AG09319 (cell line): ENCODE data around the gene MELTF.

ENCODE experiments used
- DNase-seq: peaks from one replicate; pipeline ENCODE4 v3.0.0-alpha.2; 2010; ENCODE audit warnings: low read depth; ENCODE audit errors: extremely low read depth
- TF ChIP-seq, protein P1 (sequence below): IDR thresholded peaks from 2 replicates; pipeline ENCODE4 v1.5.1; 2011; ENCODE audit warnings: low read depth, mild to moderate bottlenecking, inconsistent platforms, low read length, moderate library complexity

Gene MELTF

DNA sequence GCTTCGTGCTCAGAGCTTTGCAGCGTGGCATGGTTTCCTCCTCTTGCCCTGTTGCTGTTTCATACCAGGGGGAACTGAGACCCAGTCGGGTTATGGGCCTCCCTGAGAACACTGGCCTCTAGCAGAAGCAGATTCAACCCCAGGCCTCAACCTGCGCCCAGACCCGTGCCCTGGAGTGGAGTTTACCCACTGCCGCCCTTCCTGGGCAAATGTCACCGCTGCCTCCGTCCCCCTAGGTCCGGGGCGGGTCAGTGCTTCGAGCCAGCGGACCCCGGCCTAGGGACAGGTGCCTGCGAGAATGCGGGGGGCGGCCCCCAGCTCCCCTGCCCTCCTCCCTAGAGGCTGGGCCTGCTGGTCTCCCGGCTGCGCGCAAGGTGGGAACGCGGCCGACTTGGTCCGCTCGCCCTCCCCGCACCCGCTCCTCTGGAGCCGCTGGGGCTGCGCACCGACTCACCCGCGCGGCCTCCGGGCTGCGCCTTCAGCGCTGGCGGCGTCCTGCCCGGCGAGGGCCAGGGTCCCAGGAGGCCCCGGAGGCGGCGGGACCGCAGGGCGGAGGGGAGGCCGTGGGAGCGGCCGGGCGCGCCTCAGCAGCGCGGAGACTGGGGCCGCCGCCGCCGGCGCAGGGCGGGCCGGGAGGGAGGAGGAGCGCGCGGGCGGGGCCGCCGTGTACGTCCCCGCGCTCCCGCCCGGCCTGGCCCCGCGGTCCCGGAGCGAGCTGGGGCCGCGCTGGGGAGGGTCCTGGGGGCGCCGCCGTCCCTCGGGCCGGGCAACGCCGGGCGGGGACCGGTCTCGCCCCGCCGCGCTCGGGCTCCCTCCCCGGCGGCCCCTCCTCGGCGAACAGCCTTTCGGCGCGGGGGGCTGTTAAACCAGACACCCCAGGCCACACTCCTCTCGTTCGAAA is 61.1 kb downstream of the MELTF start, which contains the start of gene PIGZ:
Gene PIGZ (minus strand): TSS at position 601 of the 901 bp plus-strand sequence. CDS start 16,802 bp downstream, outside the sequence.
- DNase-seq = peak; percentile 10
- TF ChIP-seq, protein P1, sequence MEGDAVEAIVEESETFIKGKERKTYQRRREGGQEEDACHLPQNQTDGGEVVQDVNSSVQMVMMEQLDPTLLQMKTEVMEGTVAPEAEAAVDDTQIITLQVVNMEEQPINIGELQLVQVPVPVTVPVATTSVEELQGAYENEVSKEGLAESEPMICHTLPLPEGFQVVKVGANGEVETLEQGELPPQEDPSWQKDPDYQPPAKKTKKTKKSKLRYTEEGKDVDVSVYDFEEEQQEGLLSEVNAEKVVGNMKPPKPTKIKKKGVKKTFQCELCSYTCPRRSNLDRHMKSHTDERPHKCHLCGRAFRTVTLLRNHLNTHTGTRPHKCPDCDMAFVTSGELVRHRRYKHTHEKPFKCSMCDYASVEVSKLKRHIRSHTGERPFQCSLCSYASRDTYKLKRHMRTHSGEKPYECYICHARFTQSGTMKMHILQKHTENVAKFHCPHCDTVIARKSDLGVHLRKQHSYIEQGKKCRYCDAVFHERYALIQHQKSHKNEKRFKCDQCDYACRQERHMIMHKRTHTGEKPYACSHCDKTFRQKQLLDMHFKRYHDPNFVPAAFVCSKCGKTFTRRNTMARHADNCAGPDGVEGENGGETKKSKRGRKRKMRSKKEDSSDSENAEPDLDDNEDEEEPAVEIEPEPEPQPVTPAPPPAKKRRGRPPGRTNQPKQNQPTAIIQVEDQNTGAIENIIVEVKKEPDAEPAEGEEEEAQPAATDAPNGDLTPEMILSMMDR = no peak

DNA sequence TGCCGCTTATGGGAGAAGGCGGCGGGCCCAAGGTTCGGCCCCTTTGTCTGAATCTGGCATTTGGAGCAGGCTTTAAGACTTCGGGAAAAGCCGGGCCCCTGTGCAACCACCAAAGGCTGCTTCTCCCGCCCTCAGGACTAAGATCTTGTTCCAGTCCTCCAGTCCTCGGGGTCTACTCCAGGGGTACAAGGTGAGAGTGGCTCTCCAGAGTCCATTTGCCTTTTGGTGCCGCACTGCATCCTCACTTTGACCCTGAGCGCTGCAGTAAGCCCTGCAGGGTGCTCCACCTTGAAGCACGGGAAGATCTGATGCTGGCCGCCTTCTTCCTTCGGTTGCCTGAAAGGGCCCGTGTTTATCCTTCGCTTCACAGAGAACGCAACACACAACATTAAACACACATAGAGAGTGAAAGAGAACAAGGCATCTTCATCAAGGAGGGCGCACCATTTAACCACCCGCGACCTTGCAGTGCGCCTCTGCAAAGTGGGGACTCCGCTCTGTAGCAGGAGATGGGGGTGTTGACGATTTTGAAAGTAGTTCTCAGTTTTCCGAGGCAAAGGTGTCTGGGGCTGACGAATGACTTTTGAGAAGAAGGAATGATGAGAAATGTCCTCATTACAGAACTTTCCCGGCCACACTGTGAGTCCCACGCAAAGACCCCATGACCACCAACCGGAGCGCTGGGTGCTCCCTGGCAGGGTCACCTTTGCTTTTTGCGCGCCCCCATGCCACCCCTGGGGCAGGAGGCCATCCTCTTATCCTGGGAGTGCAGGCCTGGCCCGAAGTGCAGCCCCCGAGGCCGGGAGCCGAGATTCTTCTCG is 62.0 kb downstream of the MELTF start:
- TF ChIP-seq, protein P1 = no peak
- no peak for DNase-seq

DNA sequence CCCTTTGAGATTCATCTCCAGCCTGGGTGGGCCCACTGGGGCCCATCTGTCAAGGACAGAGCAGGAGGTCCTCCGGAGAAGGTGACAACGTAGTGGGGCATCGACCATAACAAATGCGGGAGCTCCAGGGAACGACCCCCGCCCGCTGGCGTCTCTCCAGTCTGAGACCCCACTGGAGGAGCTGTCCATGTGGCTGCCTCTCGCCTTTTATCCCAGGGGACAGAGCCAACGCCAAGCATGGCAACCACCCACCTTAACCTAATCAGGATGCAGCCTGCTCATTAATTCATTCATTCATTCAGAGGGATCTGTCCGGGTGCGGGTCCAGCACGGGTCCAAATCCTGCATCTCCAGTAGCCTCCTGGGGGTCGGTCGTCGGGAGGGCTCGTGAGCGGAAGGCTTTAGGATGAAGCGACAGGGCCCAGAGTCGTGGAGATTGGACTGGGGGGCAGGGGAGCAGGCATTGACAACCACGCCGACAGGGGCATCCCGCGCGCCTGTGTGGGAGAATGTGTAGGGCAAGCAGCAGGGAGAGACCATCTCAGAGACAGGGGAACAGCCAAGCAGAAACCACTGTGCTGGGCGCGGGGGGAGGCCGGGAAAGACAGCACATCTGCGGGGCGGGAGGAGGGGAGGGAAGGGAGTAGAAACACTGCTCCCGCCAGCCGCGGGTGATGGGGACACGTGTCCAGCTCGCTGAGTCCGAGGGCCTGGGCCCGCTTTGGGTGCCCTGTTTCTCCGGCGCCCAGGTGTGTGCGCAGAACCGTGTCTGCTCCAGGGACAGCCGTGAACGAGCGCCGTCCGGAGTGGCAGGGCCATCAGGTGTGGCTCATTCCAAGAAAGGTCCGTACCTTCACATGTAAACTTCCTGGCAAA is 62.9 kb downstream of the MELTF start:
- TF ChIP-seq, protein P1 = no peak
- DNase-seq = no peak

DNA sequence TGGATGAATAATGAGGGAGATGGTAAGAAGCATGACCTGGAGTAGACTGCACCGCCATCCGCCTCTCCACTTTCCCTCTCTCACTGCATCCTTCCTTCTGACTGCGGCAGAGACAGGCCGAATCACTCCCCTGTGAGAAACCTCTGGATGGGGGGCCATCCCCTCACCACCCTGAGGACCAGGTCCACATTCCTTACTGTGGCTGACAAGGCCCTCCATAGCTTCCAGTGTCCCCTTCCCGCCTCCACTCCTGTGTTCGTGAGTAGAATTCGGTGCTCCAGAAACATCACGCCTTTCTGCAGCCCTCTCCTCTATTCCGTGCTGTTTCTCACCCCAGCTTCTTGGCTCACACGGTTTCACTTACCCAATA is 63.8 kb downstream of the MELTF start:
- TF ChIP-seq, protein P1 = no peak
- no peak for DNase-seq

DNA sequence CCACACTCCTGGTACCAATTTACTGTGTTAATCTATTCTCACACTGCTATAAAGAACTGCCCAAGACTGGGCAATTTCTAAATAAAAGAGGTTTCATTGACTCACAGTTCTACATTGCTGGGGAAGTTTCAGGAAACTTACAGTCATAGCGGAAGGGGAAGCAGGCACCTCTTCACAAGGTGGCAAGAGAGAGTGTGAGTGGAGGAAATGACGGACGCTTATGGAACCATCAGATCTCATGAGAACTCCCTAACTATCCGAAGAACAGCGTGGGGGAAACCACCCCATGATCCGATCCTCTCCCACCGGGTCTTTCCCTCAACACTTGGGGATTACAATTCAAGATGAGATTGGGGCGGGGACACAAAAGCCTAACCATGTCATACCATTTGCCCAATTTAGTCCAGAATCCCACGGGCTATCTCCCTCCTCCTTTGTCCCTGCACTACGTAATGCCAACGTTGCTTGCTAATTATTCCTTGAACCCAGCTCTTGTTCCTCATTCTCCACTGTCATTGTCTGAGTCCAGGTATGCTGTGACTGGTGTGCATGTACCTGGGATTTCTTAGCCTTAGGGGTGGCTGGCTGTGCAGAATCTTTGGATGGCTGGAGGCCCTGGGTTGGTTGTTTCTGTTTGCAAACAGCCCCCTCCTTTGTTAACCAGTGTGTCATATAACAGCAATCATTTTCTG is 64.4 kb downstream of the MELTF start:
- TF ChIP-seq, protein P1 = no peak

DNA sequence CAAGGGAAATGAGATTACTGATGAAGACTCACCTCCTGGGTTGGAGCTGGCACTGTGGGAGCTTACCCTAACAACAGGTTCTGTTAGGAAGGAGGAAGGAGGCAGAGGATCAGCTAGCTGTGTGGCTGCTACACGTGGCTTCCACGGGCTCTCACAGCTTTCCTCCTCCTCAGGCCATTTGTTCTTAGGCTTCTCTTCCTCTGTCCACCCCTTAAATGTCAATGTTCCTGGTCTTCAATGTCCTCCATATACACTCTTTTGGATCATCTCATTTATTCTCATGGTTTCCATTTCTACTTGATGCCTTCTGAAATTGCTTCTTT is 66.0 kb downstream of the MELTF start:
- no peak for DNase-seq
- TF ChIP-seq, protein P1 = no peak

More for the DNA sequence above, 64.4 kb downstream of the MELTF start:
- DNase-seq = no peak
